ENCODE measurements around the gene ATP10A.

ATP10A gene

GRCh38 chr15:25824618-25825017 is 38.5 kb downstream of the ATP10A start:
- DNase-seq: no peak

DNA sequence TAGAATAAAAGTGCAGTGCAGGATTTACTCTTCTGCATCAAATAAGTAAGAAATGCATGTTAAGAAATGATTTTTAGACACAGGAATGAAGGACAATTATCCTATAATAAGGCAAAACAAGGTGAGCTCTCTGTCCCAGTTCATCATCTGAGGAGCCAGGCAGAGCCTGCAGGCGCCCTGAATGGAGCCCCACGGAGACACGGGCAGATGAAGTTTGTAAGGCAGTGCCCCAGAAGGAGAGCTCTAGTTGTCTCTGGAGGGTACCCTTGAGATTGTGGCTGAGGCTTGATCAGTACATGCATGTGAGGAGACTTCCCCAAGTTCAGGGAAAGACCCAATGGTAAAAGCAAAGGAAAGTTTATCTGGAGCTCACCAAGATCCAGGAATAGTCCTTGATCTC is 50.3 kb downstream of the ATP10A start:
- no peak for DNase-seq

DNA sequence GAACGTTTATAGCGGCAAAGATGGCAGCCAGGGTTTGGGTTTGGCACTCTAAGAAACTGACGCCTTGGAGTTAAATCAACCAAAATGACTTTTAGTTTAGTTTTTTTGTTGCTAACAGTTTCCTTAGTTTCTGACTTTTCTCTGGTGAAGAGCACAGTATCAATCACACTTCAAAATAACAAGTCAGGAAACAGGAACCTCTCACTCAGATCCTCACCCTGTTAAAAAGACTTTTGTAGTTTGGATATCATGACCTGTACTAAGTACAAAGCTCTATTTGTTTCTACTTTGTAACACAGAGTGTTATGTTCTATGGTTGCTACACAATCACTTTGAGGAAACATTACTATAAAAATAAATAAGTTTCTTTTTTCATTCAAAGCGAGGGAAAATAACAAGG is 51.1 kb downstream of the ATP10A start:
- DNase-seq: no peak

GRCh38 chr15:25811481-25811906 is 51.6 kb downstream of the ATP10A start:
- DNase-seq: no peak

DNA sequence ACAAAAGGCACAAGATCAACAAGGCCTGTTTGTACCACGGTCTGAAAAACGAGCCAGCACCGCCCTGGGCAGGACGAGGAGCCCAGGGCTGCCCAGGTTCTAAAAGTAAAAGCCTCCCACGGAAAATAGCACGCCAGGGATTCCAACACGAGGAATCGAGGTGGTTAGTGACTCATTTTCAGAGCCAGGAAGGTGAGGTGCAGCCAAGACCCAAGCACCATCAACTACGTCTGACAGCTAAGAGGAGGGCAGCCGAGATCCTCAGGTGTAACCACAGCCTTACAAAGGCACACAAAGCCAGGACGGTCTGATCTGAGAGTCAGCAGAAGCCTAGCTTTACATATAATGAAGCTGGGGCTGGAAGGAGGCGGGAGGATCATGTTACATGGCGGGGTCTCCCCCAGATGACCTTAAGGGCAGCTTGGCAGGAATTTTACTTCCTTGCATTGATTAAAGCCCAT is 52.5 kb downstream of the ATP10A start:
- DNase-seq: no peak

DNA sequence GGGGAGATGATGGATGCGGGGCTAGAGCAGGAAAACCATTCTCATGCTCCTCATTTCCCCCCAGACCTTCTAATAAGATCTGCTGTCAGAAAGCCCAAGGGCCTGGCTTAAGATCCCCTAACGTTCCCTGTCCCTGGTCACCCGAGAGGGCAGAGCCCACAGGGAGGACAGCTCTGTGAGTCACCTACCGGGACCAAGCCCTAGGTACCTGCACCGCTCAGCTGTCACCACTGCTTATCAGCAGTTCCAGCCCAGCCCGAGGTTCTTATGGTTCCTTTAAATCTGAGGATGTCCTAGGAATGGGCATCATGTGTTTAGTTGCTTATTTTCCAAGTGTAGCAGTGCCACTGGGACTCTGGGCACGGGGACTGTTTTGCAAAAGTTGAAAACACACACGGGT is 53.0 kb downstream of the ATP10A start:
- no peak for DNase-seq

GRCh38 chr15:25807063-25807462 is 56.1 kb downstream of the ATP10A start:
- DNase-seq: no peak

DNA sequence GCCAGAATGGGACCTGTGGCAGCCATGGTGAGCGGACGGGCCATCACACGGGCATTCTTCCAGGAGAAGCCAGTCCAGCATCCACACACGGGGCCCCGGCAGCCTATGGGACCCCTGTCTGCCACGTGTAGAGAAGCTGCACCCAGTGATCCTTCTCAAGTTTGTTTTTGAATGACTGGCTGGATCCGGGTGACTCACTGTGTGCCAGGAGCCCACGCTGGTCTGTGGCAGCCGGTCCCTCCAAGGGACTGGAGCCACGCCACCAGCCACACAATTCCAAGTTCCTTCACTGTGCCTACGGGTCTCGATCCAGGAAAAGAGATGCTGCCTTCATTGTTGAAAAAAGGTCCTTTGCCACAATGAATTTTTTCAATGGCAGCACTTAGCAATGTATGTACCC is 58.1 kb downstream of the ATP10A start:
- DNase-seq: no peak

DNA sequence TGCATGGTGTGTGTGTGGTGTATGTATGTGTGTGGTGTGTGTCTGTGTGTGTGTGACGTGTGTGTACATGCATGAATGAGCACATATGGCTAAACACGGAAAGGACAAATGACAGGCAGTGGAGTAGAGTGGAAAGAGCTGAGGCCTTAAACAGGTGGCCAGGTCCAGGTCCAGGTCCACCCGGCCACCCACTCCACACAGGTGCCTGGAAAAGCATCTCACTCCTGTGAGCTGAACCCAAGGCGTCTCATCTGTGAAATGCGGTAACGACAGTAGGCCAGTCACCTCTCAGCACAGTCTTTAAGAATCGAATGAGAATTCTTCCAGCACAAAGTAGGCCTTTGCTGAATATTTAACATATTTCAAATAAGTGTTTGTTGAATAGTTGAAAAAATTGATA is 58.7 kb downstream of the ATP10A start:
- DNase-seq: no peak

- DNase-seq: no peak
Measured at GRCh38 chr15:25803541-25803940, 59.6 kb downstream of the ATP10A start.

DNA sequence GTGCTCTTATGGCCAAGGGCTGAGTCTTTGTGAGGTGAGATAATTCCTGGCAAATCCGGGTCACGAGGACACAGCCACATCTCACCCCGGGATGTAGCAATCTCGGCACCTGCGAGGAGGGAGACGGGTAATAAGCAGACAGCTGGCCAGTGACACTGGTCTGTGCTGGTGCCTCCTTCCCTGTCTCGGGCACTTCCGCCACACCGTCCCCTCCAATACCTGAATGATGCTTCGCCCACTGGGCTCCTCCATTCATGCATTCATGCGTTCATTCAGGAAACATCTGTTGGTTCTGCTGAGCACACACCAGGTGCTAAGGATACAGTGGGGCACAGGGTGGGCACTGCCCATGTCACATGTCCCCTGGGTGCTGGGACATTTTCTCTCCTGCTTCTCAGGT is 60.1 kb downstream of the ATP10A start:
- no peak for DNase-seq

GRCh38 chr15:25802285-25802830 is 60.8 kb downstream of the ATP10A start:
- DNase-seq: no peak

DNA sequence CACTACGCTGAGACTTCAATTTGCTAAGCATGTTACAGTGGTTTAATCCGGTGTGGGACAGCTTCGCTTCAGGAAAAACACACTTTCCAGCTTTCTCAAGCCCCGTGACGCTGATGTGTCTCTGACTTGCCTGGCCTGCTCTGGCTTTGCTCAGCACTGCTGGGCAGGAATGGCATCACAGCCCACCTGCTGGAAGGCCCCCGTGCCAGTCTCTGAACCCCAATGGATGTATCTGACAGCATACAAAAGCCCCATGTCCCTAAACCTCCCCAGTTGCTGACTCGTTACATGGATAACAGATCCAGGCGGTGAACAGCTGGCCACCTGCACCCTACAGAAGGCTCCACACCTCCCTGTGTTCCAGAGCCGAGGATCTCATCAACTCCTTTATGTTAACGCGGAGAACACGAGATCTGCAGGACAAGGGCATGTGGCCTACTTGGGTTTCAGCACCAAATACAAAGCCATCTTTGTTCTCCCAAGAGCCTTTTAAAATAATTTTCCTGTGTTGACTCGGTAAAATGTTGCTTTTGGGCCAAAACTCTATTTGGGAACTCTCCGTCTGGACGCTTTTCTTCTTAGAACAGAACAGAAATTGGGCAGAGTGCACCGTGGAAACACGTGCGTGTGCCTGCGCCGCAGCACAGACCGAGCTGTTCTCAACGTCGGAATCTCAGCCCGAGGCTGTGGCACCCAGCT is 61.4 kb downstream of the ATP10A start:
- DNase-seq: no peak

- DNase-seq: no peak
Measured at GRCh38 chr15:25800761-25801515, 62.2 kb downstream of the ATP10A start.

GRCh38 chr15:25799906-25800700 is 63.0 kb downstream of the ATP10A start:
- no peak for DNase-seq

DNA sequence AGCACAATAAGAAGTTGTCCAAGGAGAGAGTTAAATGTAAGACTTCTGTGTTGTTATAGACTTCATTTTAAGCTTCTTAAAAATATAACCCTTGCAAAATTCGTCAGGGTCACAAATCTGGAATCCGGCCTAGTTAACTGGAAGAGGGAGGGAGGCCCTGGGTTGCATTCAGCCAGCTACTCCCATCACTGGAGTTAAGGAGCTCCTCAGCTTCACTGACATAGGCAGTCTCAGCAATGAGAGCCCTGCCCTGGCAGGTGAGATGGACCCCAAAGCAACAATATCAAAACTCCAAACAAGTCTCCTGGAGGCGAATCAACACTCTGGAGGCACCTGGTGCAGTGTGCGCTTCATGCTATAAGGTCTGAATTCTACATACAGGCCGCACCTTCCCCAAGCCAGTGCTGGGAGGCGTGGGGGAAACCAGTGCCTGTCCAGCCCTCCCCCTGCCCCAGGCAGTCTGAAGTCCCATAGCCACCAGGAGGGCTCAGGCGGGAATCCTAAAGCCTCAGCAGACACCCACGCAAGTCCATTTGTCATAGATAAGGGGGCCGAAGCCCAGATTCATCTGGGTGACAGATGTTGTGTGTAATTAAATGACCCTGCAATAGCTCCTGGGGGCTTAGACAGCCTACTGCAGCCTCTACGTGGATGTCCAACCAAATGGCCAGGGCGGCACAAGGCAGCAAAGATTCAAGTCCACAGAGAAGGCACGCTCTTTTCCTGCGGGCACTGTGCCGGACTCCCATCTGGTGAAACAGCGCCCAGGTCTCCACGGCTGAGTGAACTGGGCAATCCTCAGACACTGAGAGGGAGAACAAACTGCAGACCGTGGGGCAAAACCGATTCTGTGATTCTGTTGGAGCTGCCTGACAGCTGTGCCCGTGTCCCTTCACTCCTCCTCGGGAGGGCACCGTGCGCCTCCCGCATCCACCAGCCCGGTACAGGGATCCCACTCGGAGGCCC is 64.9 kb downstream of the ATP10A start:
- DNase-seq: no peak

DNA sequence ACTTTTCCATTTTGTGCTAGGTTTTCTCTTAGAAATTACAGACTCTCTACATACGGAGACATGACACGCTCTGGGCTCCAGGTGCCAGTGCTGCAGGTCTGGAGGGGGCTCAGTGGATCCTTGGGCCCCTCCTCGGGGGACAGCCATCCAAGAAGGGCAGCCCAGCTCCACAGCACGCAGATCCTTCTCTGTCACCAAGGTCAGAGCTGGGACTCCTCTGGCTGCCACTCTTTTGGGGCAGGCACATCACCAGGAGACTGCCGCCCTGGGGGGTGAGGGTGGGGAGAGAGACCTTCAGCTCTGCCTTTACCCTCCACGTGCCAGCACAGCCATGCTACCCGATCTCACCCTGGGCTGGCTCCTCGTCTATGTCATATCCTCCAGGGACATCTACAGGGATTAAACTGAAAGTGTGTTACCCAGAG is 65.6 kb downstream of the ATP10A start:
- no peak for DNase-seq

DNA sequence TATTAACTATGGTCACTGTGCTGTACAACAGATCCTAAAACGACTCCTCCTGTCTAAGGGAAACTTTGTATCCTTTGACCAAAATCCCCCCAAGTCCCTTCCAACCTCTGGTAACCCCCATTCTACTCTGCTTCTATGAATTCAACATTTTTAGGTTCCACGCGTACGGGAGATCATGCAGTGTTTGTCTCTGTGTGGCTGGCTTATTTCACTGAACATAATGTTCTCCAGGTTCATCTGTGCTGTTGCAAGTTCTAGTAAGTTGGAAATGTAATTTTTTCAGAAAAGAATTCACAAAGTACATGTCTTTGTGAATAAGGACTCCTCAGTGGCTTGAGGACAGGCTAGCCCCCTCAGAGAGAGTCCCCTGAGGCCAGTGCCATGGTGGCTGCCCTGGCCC is 66.1 kb downstream of the ATP10A start:
- DNase-seq: no peak

DNA sequence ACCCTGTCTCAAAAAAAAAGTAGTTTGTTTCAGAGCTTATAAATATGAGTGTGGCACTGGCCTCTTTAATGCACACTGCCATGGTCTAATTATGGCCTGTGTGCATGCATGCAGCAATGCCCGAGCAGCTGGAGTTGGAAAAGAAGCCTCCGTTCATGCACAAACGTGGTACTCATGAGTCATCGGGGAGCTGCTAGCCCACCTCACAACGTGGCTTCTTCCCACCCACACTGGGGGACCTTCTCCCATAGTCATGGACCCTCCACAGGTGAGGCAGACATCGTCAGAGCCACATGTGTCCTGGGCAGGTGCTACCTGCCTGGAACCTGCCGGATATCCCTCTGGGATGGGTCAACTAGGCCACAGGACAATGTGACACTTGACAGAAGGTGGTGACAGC is 66.7 kb downstream of the ATP10A start:
- no peak for DNase-seq

DNA sequence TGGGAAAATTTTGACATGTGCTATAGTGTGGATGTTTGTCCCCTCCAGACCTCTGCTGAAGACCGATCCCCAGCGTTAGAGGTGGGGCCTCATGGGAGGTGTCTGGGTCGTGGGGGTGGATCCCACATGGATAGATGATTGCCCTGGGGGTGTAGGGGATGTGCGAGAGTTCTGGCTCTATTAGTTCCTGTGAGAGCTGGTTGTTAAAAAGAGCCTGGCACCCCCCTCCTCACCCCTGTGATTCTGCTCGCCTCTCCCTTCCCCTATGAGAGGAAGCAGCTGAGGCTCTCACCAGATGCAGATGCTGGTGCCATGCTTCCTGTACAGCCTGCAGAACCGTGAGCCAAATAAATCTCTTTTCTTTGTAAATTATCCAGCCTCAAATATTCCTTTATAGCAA is 67.4 kb downstream of the ATP10A start:
- DNase-seq: no peak

DNA sequence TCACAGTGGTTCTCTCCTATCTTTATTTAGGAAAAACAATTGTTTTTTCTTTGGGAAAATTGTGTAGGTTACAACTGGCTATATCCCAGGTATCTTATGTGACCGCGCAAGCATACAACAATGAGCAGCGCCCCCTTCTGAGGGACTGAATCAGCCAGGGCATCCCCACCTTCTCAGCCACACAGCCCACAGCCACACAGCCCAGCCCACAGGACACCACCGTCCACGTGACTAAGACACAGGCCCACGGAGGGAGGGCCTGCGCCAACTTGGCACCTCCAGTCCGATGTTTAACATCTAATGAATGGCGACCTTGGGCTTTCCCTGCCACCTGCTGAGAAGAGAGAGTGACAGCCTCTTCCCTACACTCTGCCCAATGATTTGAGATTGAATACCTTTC is 68.1 kb downstream of the ATP10A start:
- DNase-seq: no peak
